ENCODE data around the gene ZNF207.
"Not testable (repeated sequence)": the region's sequence is repeated elsewhere in the genome, so short reads cannot be mapped to it uniquely, and the experiment has no call there.

The ZNF207 gene

GRCh38 chr17:32335046-32335445, 14.9 kb upstream of the ZNF207 start:
- no peak for DNase-seq

DNA sequence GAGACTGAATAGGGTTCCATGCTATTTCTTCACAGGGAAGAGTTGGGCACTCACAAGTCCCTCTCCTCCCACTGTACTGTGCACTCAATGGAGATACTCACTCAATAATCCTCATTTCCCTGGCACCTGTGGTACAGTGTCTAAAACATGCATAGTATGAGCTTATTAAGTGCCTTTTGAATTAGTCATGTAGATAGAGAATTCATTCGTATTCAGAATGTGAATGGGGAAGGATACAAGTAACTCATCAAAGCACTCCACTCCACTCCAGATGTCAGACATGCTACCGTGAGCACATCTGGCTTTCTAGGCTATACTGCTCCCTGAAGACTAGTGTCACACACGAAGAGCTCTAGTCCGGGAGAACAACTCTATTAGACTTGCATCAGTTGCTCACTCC, 14.3 kb upstream of the ZNF207 start:
- DNase-seq, result no peak

- DNase-seq, result peak in 13 of 51 donors; percentile 5 to 72 (median 17)
Observed at GRCh38 chr17:32341141-32341856, 8.7 kb upstream of the ZNF207 start.

DNA sequence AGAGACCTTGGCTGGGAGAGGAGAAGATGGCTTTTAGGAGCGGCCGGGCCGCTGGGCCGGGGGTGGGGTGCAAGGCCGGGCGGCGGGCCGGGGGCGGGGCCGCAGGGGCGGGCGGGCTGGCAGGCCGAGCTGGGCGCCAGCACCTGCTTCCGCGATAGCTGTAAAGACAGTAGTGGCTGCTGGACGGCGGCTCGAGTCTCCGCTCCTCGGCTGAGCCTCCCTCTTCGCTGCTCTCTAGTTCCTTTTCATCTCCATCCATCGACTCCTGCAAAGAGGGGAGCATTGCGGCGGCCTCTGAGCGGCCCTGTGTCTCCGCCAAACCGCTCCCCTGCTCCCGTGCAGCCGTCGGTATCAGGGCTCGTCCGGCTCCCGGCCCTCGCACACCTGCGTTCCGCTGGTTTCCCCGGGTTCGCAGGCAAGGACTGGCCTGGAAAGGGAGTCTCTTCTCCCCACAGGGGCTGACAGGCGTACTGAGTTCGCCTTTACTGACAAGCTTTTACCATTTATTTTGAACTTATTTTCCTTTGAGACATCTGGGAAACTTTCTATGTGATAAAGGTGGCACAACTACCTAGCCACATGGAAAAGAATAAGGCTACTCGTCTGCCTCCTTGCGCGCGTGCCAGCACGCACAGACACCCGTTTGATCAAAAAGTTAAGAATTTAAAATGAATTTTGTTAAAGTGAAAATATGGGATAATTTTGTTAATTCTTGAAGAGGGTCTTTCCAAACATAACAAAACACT, 7.9 kb upstream of the ZNF207 start, which contains the start of gene C17orf75:
C17orf75 (minus strand) TSS at position 317 of the 746 bp plus-strand sequence; CDS start at position 283, 34 bp downstream.
- DNase-seq, result peak in 49 of 51 donors; percentile 31 to 83 (median 67)

DNA sequence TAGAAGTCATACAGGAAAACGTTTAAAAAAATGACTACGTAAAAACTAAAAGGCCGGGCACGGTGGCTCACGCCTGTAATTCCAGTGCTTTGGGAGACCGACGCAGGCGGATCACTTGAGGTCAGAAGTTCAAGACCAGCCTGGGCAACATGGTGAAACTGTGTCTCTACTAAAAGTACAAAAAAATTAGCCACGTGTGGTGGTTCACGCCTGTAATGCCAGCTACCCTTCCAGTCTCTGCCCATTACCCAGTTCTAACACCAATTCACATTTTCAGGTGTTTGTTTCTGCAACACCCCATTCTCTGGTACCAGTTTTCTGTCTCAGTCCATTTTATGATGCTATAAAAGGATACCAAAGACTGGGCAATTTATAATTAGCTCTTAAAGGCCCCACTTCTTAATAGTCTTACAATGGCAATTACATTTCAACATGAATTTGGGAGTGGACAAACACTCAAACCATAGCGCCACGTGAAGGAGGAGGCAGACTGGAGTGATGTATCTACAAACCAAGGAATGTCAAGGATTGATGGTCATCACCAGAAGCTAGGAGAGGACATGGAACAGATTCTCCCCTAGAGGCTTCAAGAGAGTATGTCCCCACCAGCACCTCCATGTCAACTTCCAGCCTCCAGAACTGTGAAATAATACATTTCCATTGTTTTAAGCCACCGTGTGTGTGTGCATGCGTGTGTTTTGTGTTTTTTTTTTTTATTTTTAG, 7.2 kb upstream of the ZNF207 start:
- DNase-seq, result no peak

- DNase-seq, result no peak
Observed at GRCh38 chr17:32345951-32346600, 3.9 kb upstream of the ZNF207 start.

GRCh38 chr17:32348483-32348800, 1.5 kb upstream of the ZNF207 start:
- no peak for DNase-seq

DNA sequence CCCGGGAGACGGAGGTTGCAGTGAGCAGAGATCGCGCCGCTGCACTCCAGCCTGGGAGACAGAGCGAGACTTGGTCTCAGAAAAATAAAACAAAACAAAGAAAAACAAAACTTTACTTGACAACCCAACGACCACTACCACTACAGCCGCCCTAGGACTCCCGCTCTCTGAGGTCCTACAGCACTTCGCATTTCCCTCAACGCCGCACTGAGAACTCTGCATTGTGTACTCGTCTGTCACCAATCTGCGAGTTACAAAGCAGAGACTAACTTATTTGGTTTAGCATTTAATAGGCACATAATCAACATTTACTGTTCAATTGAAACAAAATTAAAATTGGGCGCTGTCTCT, 479 bp upstream of the ZNF207 start:
- peak in 14 of 51 donors; percentile 7 to 59 (median 25) for DNase-seq

- DNase-seq, result peak in 2 of 51 donors; percentile 8 to 33
Observed at GRCh38 chr17:32350666-32351418, 885 bp downstream of the ZNF207 start.

GRCh38 chr17:32352734-32353133, 2.8 kb downstream of the ZNF207 start:
- DNase-seq, result not testable (repeated sequence)

DNA sequence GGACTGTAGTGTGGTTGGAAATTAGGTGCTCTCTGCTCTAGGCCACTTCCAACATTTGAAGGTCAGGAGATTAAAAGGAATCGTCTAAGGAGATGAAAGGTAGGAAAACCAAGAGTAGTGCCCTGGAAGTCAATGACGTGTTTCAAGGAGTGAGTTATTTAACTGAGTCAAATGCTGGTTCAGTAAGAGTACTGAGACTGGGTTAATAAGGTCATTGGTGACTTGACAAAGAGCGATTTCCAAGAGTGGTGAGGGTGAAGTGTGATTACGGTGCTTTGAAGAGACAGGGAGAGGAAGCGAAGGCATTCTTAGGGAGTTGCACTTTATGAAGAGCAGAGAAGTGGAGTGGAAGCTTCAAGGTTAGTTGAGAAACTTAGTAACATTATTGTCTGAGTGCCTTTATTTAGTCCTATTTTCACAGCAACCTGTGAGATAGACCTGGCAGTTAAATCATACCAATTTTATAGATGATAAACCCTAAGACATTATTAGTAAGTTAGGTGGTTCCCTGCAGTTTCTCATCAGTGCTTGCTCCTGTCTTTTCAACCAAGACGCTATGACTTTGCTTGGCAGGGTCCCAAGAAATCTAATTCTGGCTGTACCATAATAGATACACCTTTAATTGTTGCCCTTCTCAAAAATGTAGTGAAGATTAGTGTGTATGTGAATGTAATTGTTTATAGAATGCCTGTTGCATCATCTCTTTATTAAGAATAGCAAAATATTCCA, 5.9 kb downstream of the ZNF207 start:
- no peak for DNase-seq

DNA sequence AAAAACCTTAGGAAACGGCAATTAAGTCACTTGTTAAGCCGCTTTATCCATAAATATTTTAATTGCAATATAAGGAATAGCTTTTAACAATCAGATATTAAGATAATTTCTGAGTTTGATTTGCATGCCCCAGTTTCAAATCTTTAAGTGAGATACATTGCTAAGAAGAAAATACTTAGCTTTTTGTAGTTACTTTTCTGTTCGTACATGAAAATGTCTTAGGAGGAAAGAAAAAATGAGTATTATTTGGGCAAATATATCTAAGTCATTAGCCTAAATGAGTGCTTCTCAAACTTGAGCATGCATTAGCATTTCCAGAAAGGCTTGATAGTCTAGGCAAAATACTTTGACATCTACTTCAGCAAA, 6.4 kb downstream of the ZNF207 start:
- no peak for DNase-seq

- no peak for DNase-seq
Observed at GRCh38 chr17:32356750-32357149, 6.8 kb downstream of the ZNF207 start.

- DNase-seq, result no peak
Observed at GRCh38 chr17:32357615-32358014, 7.7 kb downstream of the ZNF207 start.

GRCh38 chr17:32361270-32361669, 11.3 kb downstream of the ZNF207 start:
- DNase-seq, result no peak

GRCh38 chr17:32370426-32370825, 20.5 kb downstream of the ZNF207 start:
- DNase-seq, result no peak

- DNase-seq, result no peak
Observed at GRCh38 chr17:32382526-32383223, 32.7 kb downstream of the ZNF207 start.

DNA sequence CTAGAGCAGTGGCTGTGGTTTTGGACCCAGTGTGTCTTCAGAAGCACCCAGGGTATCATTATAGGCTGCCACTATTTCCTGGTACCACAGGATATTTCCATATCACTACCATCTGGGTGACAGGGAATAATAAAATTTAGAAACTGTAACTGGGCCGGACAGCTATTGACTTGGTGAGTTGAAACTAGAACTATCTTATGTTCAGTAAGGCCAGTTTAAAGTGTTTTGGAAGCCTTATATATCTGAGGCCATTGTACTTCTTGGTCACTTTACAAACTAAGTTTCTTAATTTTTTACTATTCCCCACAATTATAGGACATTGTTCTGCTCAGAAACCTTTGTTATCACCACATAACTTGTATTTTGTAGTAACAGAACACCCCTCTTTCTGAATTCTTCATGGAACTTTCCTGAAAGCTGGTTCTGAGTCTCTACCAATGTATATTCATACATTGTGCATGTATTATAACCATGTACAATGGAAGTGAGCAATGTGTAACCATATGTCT, 34.0 kb downstream of the ZNF207 start:
- DNase-seq, result no peak

- no peak for DNase-seq
Observed at GRCh38 chr17:32385121-32385520, 35.2 kb downstream of the ZNF207 start.

DNA sequence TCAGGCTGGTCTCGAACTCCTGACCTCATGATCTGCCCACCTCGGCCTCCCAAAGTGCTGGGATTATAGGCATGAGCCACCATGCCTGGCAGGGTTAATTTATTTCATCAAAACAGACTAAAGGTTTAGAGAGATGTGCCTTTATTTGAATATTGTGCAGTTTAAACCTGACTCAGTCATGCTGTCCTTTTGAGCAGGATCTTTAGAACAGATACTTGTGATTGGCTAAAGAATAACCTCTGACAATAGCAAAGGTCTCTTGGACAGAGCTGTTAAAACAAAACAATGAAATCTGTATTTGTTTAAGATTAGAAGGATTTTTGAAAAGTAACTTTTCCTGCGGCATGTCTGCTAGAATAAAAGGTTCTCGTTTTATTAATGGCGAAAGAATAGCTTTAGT, 36.0 kb downstream of the ZNF207 start:
- no peak for DNase-seq

Data from hypothalamus (tissue), 51 donors.